Erythroblast (primary cell): ENCODE data around the gene MYLK.

Experiments used
- GATA1 ChIP-seq: IDR thresholded peaks from 2 replicates; pipeline ENCODE4 v1.6.1; 2011; ENCODE audit warnings: low read depth, mild to moderate bottlenecking, control low read depth, low read length, moderate library complexity
- POLR2A ChIP-seq: IDR thresholded peaks from 2 replicates; pipeline ENCODE4 v1.6.1; 2011; ENCODE audit warnings: mild to moderate bottlenecking, low read length

- TF ChIP-seq POLR2A (no peak), GATA1 (no peak)
These were observed 156.1 kb downstream of the MYLK start for GRCh38 chr3:123728014-123728413.
